SH-SY5Y (cell line): ENCODE results near the gene CAMK1G.

ENCODE experiments used
- GATA2 ChIP-seq: IDR thresholded peaks from 2 replicates; pipeline ENCODE4 v1.6.1; 2011; ENCODE audit warnings: mild to moderate bottlenecking, low read depth, low read length
- GATA3 ChIP-seq: IDR thresholded peaks from 2 replicates; pipeline ENCODE4 v1.6.1; 2011; ENCODE audit warnings: low read depth, mild to moderate bottlenecking, low read length, moderate library complexity

- TF ChIP-seq GATA2 (no peak), GATA3 (no peak)
Measured at GRCh38 chr1:209662879-209663327, 79.4 kb downstream of the CAMK1G start.
